ENCODE results near the gene NSDHL.

DNA sequence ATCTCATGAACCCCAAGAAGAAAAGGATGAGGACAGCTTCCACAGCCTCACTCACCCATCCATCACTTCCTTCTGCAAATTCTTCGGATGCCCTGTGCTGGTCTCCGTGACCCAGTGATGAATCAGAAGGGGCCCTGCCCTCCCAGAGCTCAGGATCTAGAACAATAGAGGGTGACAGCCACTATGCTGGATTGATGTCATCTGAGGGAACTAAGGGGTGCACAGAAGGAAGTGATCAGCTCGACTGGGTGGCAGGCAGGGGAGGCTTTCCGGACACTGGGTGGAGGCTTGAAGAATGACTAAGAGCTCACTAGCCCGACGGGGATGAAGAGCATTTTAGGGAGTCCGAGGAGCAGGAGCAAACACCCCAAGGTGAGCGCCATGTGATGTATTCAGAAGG lies 65.6 kb downstream of the NSDHL start:
- TF ChIP-seq, protein P1, sequence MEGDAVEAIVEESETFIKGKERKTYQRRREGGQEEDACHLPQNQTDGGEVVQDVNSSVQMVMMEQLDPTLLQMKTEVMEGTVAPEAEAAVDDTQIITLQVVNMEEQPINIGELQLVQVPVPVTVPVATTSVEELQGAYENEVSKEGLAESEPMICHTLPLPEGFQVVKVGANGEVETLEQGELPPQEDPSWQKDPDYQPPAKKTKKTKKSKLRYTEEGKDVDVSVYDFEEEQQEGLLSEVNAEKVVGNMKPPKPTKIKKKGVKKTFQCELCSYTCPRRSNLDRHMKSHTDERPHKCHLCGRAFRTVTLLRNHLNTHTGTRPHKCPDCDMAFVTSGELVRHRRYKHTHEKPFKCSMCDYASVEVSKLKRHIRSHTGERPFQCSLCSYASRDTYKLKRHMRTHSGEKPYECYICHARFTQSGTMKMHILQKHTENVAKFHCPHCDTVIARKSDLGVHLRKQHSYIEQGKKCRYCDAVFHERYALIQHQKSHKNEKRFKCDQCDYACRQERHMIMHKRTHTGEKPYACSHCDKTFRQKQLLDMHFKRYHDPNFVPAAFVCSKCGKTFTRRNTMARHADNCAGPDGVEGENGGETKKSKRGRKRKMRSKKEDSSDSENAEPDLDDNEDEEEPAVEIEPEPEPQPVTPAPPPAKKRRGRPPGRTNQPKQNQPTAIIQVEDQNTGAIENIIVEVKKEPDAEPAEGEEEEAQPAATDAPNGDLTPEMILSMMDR (IDR thresholded peaks at IDR 0.05), result no peak
- TF ChIP-seq POLR2A (IDR thresholded peaks at IDR 0.05), result no peak

Data from vagina (tissue), 2 donors.